HUDEP-2 (cell line): ENCODE measurements around the gene ANKRD66.
A peak's percentile ranks its signal among the peaks of the same experiment; 100 is the strongest.
"Not testable (repeated sequence)": the region's sequence is repeated elsewhere in the genome, so short reads cannot be mapped to it uniquely, and the experiment has no call there.

ENCODE experiments used
- DNase-seq, 76 experiments: peaks; one replicate each; lab custom pipeline; 2025; ENCODE audit not compliant: unreplicated experiment in 76 of 76; lab: John Stamatoyannopoulos, UW

ANKRD66 gene

GRCh38 chr6:46746696-46747095 lies at the start of gene ANKRD66:
Gene ANKRD66, plus strand, starts transcription at chr6:46746933. Its CDS starts 5,016 bp downstream, at chr6:46751949.
- DNase-seq: no peak

- DNase-seq: no peak
Measured at GRCh38 chr6:46699970-46700369, 46.8 kb upstream of the ANKRD66 start.

GRCh38 chr6:46704562-46704961 lies 42.2 kb upstream of the ANKRD66 start:
- DNase-seq: peak in 1 of 76 experiments; percentile 7

GRCh38 chr6:46706464-46706863 lies 40.3 kb upstream of the ANKRD66 start:
- no peak for DNase-seq

GRCh38 chr6:46711491-46711890 lies 35.2 kb upstream of the ANKRD66 start:
- no peak for DNase-seq

- no peak for DNase-seq
Measured at GRCh38 chr6:46715141-46715540, 31.6 kb upstream of the ANKRD66 start.

GRCh38 chr6:46719099-46719498 lies 27.6 kb upstream of the ANKRD66 start:
- peak in 3 of 76 experiments; percentile 7 to 12 (median 7) for DNase-seq

- DNase-seq: no peak
Measured at GRCh38 chr6:46720401-46720800, 26.3 kb upstream of the ANKRD66 start.

GRCh38 chr6:46729787-46730326 lies 16.9 kb upstream of the ANKRD66 start:
- DNase-seq: no peak

GRCh38 chr6:46730921-46731461 lies 15.7 kb upstream of the ANKRD66 start:
- no peak for DNase-seq

GRCh38 chr6:46733341-46733801 lies 13.4 kb upstream of the ANKRD66 start:
- DNase-seq: no peak

- DNase-seq: no peak
Measured at GRCh38 chr6:46734867-46735719, 11.6 kb upstream of the ANKRD66 start, which contains the start of gene PLA2G7. Gene PLA2G7, minus strand, starts transcription at chr6:46735375. Its CDS starts 12,484 bp downstream, at chr6:46722891.

GRCh38 chr6:46735720-46736031 lies 11.1 kb upstream of the ANKRD66 start:
- no peak for DNase-seq

- DNase-seq: no peak
Measured at GRCh38 chr6:46736906-46737305, 9.8 kb upstream of the ANKRD66 start.

GRCh38 chr6:46741482-46741881 lies 5.3 kb upstream of the ANKRD66 start:
- no peak for DNase-seq

GRCh38 chr6:46741910-46742309 lies 4.8 kb upstream of the ANKRD66 start:
- no peak for DNase-seq

- no peak for DNase-seq
Measured at GRCh38 chr6:46743425-46744158, 3.1 kb upstream of the ANKRD66 start.

GRCh38 chr6:46744159-46744725 lies 2.5 kb upstream of the ANKRD66 start:
- not testable (repeated sequence) for DNase-seq

GRCh38 chr6:46745973-46746372 lies 760 bp upstream of the ANKRD66 start:
- DNase-seq: no peak

- no peak for DNase-seq
Measured at GRCh38 chr6:46748940-46749503, 2.3 kb downstream of the ANKRD66 start.

GRCh38 chr6:46749731-46750130 lies 3.0 kb downstream of the ANKRD66 start:
- DNase-seq: no peak
